ENCODE data around the gene LSAMP.

Gene LSAMP

GRCh38 chr3:116285781-116286421 is 159.4 kb downstream of the LSAMP start:
- FAIRE-seq: no peak

DNA sequence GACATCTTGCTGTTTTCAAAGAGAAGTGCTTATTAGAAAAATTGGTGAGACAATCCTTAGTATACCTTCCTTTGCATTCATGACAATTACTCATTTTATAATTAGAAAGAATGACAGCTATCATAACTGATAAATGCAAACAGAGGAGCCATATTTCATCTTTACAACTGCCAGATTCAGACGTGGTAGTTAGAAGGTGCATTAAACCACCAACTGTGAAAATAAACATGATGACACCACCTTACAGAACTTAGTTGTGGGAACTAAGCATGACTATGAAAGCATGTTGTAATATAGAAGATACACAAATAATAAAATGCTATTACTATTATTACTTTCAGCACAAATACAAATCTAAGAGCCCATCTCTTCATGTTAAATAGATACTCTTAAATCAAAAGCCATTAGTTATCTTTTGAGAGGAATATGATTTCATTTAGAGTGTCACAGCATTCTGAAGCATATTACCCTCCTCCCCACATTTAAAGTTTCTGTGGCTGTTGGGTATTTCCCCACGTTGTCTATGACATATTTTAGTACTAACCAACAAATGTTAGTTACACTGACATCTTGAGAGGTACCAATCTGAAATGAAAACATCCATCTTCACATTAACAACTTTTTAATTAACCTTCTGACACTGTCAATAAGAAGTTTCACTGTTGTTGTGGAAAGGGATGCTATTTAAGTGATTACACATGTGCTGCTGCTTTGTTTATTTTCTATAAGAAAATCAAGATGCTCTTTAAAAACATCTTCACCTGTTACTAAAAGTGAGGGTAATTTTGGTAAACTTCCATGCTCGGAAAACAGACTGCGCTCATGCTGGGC is 163.8 kb downstream of the LSAMP start:
- FAIRE-seq: no peak

GRCh38 chr3:116280130-116280740 is 165.1 kb downstream of the LSAMP start:
- FAIRE-seq: no peak

DNA sequence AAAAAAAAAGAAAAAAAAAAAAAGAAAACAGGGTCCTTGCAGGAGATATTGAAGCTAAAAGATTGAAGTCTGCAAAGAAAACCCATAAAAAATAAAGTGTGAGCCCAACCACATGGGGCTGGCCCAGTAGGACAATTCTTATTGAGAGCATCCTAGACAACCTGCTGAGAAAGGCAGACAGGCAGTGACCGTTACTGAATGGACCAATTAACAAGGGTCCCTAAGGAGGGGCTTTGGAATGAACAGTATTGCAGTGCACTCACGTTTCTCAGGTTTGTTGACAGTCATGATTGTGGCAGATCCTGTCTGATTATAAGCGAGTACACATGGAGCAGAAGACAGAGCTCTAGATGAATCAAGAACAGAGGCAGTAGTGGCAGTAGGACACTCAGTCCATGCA is 168.6 kb downstream of the LSAMP start:
- no peak for FAIRE-seq

DNA sequence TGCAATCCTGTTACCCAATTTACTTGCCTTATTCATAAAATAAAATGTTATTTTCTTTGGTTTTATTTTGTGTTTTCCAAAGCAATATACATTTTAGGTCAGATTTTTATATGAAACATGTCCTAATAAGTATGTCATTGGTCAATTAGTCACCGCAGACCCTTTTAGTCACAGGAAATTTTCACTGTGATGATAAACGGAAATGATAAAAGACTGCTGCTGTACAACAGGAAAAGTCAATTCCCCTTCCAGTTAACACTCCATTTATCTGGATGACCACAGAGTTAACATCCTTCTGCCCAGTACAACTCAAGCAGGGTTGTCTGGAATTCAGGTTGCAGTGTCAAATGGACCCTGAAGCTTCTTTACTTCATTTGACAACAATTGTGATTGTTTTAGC is 175.2 kb downstream of the LSAMP start:
- no peak for FAIRE-seq

DNA sequence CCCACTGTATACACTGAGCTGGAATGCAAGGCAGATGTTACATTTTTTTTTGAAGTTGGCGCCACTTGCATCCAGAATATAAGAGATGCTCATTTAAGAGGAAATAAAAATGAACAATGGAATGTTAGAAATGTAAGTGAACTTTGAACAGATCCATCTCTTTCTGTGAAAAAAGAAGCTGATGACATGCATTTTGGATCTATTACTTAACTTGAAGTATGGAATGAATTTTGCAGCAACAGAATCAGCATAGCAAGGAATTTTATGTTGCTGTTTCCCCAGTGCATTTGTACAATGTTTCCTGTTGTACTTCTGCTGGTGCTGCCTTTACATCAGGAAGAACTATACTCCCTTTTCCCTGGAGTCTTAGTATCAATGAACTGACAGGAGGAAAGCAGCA is 178.2 kb downstream of the LSAMP start:
- FAIRE-seq: no peak

GRCh38 chr3:116265976-116266584 is 179.2 kb downstream of the LSAMP start:
- no peak for FAIRE-seq

DNA sequence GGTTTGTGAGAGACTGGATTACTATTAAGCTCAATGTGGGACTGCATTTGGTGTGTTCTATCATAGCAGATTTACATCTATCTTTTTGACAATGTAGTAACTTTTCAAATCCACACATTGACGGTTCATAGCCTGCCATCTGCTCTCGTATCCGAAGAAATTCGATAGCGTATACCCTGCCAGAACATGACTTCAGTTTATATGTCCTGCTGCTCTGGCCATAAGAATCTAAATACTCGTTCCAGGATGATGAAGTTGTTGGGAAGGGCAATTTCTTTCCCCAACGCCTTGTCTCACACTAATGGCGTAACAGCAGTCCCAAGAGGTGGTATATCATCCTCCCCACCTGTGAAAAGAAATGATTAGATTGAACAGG is 180.0 kb downstream of the LSAMP start:
- no peak for FAIRE-seq

- no peak for FAIRE-seq
Observed at GRCh38 chr3:116264546-116265319, 180.6 kb downstream of the LSAMP start.

DNA sequence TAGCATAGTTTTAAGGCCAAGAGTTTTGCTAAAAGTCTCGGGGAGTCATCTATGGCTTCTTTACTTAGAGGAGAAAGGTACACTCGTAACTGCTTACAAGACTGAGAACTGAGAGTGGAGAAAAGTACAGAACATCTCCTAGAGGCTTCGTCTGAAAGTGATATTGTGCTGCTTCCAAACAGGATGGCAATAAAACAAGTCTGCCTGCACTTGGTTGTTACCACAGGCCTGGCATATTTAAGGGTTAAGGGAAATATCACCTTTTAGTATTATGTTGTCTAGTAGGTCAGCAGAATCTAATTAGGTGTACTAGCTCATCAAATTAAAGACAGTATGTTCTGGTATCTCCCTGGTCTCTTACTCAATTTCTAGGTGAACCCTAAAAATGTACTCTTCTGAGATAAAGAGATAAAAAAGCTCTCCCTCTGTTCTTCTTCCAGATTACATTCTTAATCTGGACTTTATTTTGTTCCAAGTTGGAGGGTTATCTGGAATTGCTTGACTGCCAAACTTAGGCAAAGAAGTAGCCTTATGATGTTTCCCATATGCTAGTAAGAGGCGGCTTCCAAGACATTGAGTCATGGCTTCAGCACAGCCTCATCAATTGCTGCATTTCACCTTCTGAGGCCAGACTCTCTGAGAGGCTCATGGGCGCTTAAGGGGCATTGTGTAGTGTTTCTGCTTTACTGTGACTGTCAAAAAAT is 181.3 kb downstream of the LSAMP start:
- FAIRE-seq: no peak

GRCh38 chr3:116260491-116260890 is 184.8 kb downstream of the LSAMP start:
- FAIRE-seq: no peak

GRCh38 chr3:116259984-116260383 is 185.3 kb downstream of the LSAMP start:
- FAIRE-seq: no peak

- no peak for FAIRE-seq
Observed at GRCh38 chr3:116256843-116257485, 188.3 kb downstream of the LSAMP start.

- no peak for FAIRE-seq
Observed at GRCh38 chr3:116254541-116254940, 190.7 kb downstream of the LSAMP start.

DNA sequence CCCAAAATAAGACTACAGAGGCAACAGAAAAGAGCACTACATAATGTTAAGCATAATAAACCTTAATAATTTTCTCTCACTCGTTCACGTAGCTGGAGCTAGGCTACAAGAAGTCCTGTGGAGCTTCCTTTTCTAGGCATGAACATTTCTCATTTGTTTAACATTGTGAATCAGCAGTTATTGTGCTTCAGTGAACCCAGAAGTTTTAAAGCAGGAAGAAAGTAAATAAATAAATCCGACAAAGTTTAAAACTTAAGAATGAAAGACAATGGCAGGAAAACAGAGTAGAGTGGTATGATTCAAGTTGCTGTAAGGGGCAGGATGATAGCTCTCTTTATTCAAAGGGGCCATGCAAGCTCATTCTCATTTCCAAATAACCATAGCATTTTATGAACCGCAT is 191.8 kb downstream of the LSAMP start:
- FAIRE-seq: no peak

DNA sequence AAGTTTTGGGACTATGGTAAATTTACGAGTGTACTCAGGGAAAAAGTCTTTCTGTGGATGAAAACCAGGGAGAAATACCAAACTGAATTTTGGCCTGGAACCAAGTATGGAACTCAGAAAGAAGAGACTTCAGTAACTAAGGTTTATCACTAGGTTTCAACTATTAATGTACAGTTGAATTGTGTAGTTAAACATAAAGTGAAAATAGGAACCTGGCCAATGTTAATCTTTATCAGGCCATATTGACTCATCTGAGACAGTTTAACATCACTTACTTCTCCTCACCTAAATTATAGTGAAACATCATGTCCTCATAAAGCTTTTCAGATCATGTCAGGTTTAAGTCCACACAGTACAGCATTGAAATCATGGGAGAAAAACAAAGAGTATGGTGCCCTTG is 197.7 kb downstream of the LSAMP start:
- FAIRE-seq: no peak

DNA sequence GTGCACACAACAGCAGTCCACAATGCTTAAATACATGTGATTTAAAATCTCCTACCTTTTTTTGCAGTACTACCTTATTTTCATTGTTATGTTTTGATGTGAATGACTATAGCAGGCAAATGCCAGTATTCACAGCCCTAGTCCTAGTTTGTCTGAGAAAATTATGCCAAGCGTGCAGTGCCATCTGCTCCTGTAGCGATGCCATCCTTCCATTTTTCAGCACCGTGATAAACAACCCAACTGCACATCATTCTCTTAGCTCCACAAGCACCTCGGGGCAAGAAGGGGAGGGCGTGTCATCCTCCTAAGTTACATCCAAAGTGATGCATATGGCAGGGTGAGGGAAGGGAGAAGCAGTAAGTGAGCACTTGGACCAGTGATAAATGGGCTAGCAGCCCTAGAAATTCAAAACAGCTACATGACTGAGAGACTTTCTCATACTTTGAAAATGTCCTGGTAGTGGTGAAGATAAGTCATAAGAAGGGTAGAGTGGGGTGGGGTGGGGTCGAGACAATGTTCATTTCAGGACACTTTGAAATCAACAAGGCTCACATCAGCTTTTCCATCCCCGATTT is 198.8 kb downstream of the LSAMP start:
- no peak for FAIRE-seq

GRCh38 chr3:116242825-116243224 is 202.5 kb downstream of the LSAMP start:
- no peak for FAIRE-seq

DNA sequence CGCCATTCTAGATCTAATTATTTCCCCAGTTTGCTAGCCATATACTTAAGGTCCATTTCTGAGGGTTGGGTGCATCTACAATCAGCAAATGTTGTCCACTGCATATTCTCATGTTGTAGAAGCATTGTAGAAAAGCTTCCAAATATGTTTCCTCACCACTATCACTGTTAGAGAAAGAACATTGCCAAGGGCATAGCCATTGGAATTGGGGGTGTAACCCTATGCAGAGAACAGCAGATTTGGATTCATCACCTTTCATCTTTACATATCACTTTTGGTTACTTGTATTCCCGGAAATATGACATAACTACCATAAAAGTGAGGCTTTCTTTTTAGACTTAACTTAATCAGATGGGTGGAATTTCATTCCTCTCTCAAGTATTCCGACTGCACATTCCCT is 203.6 kb downstream of the LSAMP start:
- no peak for FAIRE-seq

- no peak for FAIRE-seq
Observed at GRCh38 chr3:116240261-116240660, 205.0 kb downstream of the LSAMP start.

GRCh38 chr3:116238846-116239565 is 206.3 kb downstream of the LSAMP start:
- no peak for FAIRE-seq
